BLaER1 (cell line): ENCODE measurements around the gene MYL12A.

Source experiments
- H3K27ac ChIP-seq: shearing (Covaris generic); formaldehyde crosslinking; 2 replicates; pipeline ENCODE4 v1.8.1; 2022
- H3K27me3 ChIP-seq: shearing (Covaris generic); formaldehyde crosslinking; 2 replicates; pipeline ENCODE4 v1.8.1; 2022
- H3K36me3 ChIP-seq: shearing (Covaris generic); formaldehyde crosslinking; 2 replicates; pipeline ENCODE4 v1.8.1; 2022
- H3K4me1 ChIP-seq: shearing (Covaris generic); formaldehyde crosslinking; 2 replicates; pipeline ENCODE4 v1.8.1; 2022
- H3K4me2 ChIP-seq: shearing (Covaris generic); formaldehyde crosslinking; 2 replicates; pipeline ENCODE4 v1.8.1; 2022
- H3K4me3 ChIP-seq: shearing (Covaris generic); formaldehyde crosslinking; 2 replicates; pipeline ENCODE4 v1.8.1; 2022
- H3K9ac ChIP-seq: shearing (Covaris generic); formaldehyde crosslinking; 2 replicates; pipeline ENCODE4 v1.8.1; 2022
- H3K9me3 ChIP-seq: shearing (Covaris generic); formaldehyde crosslinking; 2 replicates; pipeline ENCODE4 v1.8.1; 2022
- H4K20me1 ChIP-seq: shearing (Covaris generic); formaldehyde crosslinking; 2 replicates; pipeline ENCODE4 v1.8.1; 2022
- Cebpa-rat ChIP-seq: shearing (Covaris generic); IDR thresholded peaks from 2 replicates; pipeline ENCODE4 v1.8.1; 2022

The MYL12A gene

GRCh38 chr18:3238742-3239141 is 8.9 kb upstream of the MYL12A start:
- no peaks in the 10 kb centered on the region for H4K20me1 ChIP-seq
- no peaks in the 10 kb centered on the region for H3K27me3 ChIP-seq
- no peak overlapping the region for H3K27ac ChIP-seq
- no peak for TF ChIP-seq Cebpa-rat
- peaks cover 47% of the 10 kb centered on the region for H3K9me3 ChIP-seq
- H3K4me3 ChIP-seq: no peak overlapping the region
- no peak overlapping the region for H3K4me2 ChIP-seq
- no peaks in the 10 kb centered on the region for H3K4me1 ChIP-seq
- H3K36me3 ChIP-seq: peaks cover 17% of the 10 kb centered on the region
- no peak overlapping the region for H3K9ac ChIP-seq

- H3K4me1 ChIP-seq: peaks cover 29% of the 10 kb centered on the region
- H4K20me1 ChIP-seq: peaks cover 15% of the 10 kb centered on the region
- peak overlapping the region; percentile 87 for H3K4me3 ChIP-seq
- no peaks in the 10 kb centered on the region for H3K27me3 ChIP-seq
- peak overlapping the region; percentile 95 for H3K4me2 ChIP-seq
- peak overlapping the region; percentile 97 for H3K9ac ChIP-seq
- H3K27ac ChIP-seq: no peak overlapping the region
- peaks cover 25% of the 10 kb centered on the region for H3K9me3 ChIP-seq
- peaks cover 21% of the 10 kb centered on the region for H3K36me3 ChIP-seq
- no peak for TF ChIP-seq Cebpa-rat
These were observed 2.4 kb upstream of the MYL12A start for GRCh38 chr18:3245185-3245564.

- peaks cover 16% of the 10 kb centered on the region for H3K9me3 ChIP-seq
- peak overlapping the region; percentile 99 for H3K27ac ChIP-seq
- peaks cover 20% of the 10 kb centered on the region for H3K36me3 ChIP-seq
- TF ChIP-seq Cebpa-rat: no peak
- peaks cover 38% of the 10 kb centered on the region for H3K4me1 ChIP-seq
- peak overlapping the region; percentile 97 for H3K9ac ChIP-seq
- H4K20me1 ChIP-seq: peaks cover 23% of the 10 kb centered on the region
- H3K4me2 ChIP-seq: peak overlapping the region; percentile 95
- peak overlapping the region; percentile 87 for H3K4me3 ChIP-seq
- H3K27me3 ChIP-seq: no peaks in the 10 kb centered on the region
These were observed 1.6 kb upstream of the MYL12A start for GRCh38 chr18:3245853-3246634.

GRCh38 chr18:3246635-3247239 is 864 bp upstream of the MYL12A start:
- H3K27me3 ChIP-seq: no peaks in the 10 kb centered on the region
- no peak for TF ChIP-seq Cebpa-rat
- H3K4me1 ChIP-seq: peaks cover 45% of the 10 kb centered on the region
- peaks cover 30% of the 10 kb centered on the region for H4K20me1 ChIP-seq
- peaks cover 13% of the 10 kb centered on the region for H3K36me3 ChIP-seq
- H3K4me2 ChIP-seq: peak overlapping the region; percentile 95
- H3K27ac ChIP-seq: peak overlapping the region; percentile 99
- peak overlapping the region; percentile 97 for H3K9ac ChIP-seq
- H3K9me3 ChIP-seq: peaks cover 9% of the 10 kb centered on the region
- H3K4me3 ChIP-seq: peak overlapping the region; percentile 87

DNA sequence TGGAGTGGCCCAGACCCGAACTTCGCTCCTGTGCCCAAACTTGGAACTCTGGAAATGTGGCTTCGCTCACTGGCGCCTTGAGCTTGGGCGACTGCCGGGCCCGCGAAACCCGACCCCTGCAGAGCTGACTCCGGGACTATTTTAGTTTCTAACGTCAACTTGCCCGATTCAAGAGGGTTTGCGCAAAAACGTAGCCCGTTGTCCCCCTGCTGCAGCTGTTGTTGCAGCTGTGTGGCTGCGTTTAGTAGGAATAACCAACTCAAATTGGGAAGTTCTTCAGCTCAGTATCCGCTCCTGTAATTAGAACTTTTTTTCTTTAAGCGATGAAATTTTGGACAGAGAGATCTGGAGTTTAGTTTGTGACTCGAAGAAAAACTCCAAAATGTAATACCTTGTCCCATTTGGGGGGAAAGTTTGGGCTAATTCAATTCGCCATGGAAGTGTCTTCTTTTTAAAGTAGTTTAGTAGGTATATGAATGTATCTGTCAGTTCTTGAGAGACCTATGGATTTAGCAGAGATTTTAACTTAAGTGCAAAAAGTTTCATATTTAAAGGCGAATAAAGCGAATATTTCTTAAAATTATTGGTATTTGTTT is 559 bp downstream of the MYL12A start:
- Histone ChIP-seq H4K20me1 (peaks cover 44% of the 10 kb centered on the region), H3K27ac (peak overlapping the region; percentile 99), H3K9ac (peak overlapping the region; percentile 97), H3K27me3 (no peaks in the 10 kb centered on the region), H3K4me1 (peaks cover 59% of the 10 kb centered on the region), H3K36me3 (peaks cover 7% of the 10 kb centered on the region), H3K4me3 (peak overlapping the region; percentile 87), H3K9me3 (no peaks in the 10 kb centered on the region), H3K4me2 (peak overlapping the region; percentile 89)
- TF ChIP-seq Cebpa-rat: no peak

GRCh38 chr18:3248658-3249359 is 1.2 kb downstream of the MYL12A start:
- peaks cover 14% of the 10 kb centered on the region for H3K36me3 ChIP-seq

GRCh38 chr18:3250237-3251107 is 2.9 kb downstream of the MYL12A start:
- peaks cover 47% of the 10 kb centered on the region for H4K20me1 ChIP-seq
- TF ChIP-seq Cebpa-rat: no peak
- peak overlapping the region; percentile 99 for H3K27ac ChIP-seq
- no peaks in the 10 kb centered on the region for H3K9me3 ChIP-seq
- H3K4me2 ChIP-seq: peak overlapping the region; percentile 89
- peak overlapping the region; percentile 87 for H3K4me3 ChIP-seq
- H3K27me3 ChIP-seq: no peaks in the 10 kb centered on the region
- H3K9ac ChIP-seq: peak overlapping the region; percentile 97
- H3K36me3 ChIP-seq: peaks cover 30% of the 10 kb centered on the region
- H3K4me1 ChIP-seq: peaks cover 58% of the 10 kb centered on the region

More at GRCh38 chr18:3248658-3249359, 1.2 kb downstream of the MYL12A start:
- no peaks in the 10 kb centered on the region for H3K9me3 ChIP-seq
- H3K4me3 ChIP-seq: peak overlapping the region; percentile 87
- peaks cover 62% of the 10 kb centered on the region for H3K4me1 ChIP-seq
- no peak for TF ChIP-seq Cebpa-rat
- peak overlapping the region; percentile 99 for H3K27ac ChIP-seq
- H4K20me1 ChIP-seq: peaks cover 47% of the 10 kb centered on the region
- no peaks in the 10 kb centered on the region for H3K27me3 ChIP-seq
- H3K9ac ChIP-seq: peak overlapping the region; percentile 97
- H3K4me2 ChIP-seq: peak overlapping the region; percentile 89

DNA sequence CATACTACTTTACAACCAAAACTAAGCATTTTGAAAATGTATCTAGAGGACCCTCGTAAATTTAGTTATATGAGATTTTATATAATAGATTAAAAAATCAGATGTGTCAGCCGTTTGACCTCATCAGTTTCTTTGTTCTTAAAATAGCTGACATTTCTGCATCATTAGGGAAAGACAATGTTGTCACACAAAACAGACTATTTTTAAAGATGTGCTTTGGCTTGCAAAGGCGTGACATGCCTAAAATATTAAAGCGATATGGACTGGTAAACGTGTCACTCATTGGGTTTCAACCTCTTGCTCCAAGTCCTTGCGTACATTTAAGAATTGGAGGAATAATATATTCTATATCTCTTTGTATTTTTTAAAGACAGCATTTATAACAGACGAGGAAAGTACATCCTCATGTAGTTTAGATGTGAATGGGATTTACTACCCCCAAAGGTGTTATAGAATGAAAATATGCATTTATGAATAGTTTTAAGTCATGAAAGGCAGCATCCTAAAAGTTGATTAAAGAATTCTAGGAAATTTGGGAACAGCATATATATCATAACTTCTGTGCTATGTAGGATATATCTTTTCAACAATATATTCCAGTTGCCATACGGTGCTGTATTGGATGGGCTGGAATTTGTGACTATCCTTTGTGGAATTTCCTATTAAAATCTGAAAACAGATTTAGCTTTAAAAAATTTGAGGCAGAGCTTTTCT is 3.8 kb downstream of the MYL12A start:
- H3K27ac ChIP-seq: peak overlapping the region; percentile 99; the same call in 1 of the 2 replicates
- no peak for TF ChIP-seq Cebpa-rat
- H4K20me1 ChIP-seq: peaks cover 47% of the 10 kb centered on the region
- H3K4me1 ChIP-seq: peaks cover 63% of the 10 kb centered on the region
- peak overlapping the region; percentile 89 for H3K4me2 ChIP-seq
- peaks cover 40% of the 10 kb centered on the region for H3K36me3 ChIP-seq
- no peak overlapping the region for H3K9ac ChIP-seq
- no peaks in the 10 kb centered on the region for H3K9me3 ChIP-seq
- no peaks in the 10 kb centered on the region for H3K27me3 ChIP-seq
- H3K4me3 ChIP-seq: peak overlapping the region; percentile 30; the same call in 1 of the 2 replicates
